Astrocyte of the spinal cord (primary cell): Measurements from ENCODE around the gene DAPL1.
"Not testable (repeated sequence)": the region's sequence is repeated elsewhere in the genome, so short reads cannot be mapped to it uniquely, and the experiment has no call there.

Experiments used
- DNase-seq: peaks from one replicate; pipeline ENCODE4 v3.0.0; 2011; ENCODE audit warnings: low read depth, low spot score
- H3K4me3 ChIP-seq: 2 replicates; pipeline ENCODE4 v1.5.1; 2011; ENCODE audit warnings: low read depth, mild to moderate bottlenecking, low read length, moderate library complexity
- CTCF ChIP-seq: IDR thresholded peaks from 2 replicates; pipeline ENCODE4 v1.5.1; 2012; ENCODE audit warnings: low read depth, mild to moderate bottlenecking, low read length, inconsistent platforms
- in situ Hi-C: cut with HindIII; loops from 2 replicates; pipeline ENCODE4 v1.10.0; 2017; ENCODE audit warnings: low sequenced_read_pairs

Gene DAPL1

GRCh38 chr2:158841850-158842249 lies 46.7 kb downstream of the DAPL1 start:
- in situ Hi-C loops, result no loop called here
- TF ChIP-seq CTCF, result no peak
- no peak overlapping the region for H3K4me3 ChIP-seq
- peak; percentile 52 for DNase-seq

GRCh38 chr2:158845444-158845843 lies 50.3 kb downstream of the DAPL1 start:
- TF ChIP-seq CTCF, result no peak
- no peak for DNase-seq
- in situ Hi-C loops, result no loop called here

GRCh38 chr2:158845859-158846258 lies 50.7 kb downstream of the DAPL1 start:
- peak; percentile 39 for DNase-seq
- in situ Hi-C loops, result no loop called here
- TF ChIP-seq CTCF, result no peak
- no peak overlapping the region for H3K4me3 ChIP-seq

More at GRCh38 chr2:158845444-158845843, 50.3 kb downstream of the DAPL1 start:
- H3K4me3 ChIP-seq, result no peak overlapping the region

GRCh38 chr2:158847526-158847925 lies 52.4 kb downstream of the DAPL1 start:
- H3K4me3 ChIP-seq, DNase-seq, in situ Hi-C loops: not testable (repeated sequence)

- H3K4me3 ChIP-seq, DNase-seq, in situ Hi-C loops: not testable (repeated sequence)
Observed at GRCh38 chr2:158848031-158848970, 53.2 kb downstream of the DAPL1 start.

- H3K4me3 ChIP-seq, DNase-seq, in situ Hi-C loops: not testable (repeated sequence)
Observed at GRCh38 chr2:158860179-158860578, 65.1 kb downstream of the DAPL1 start.

- H3K4me3 ChIP-seq, in situ Hi-C loops, DNase-seq: not testable (repeated sequence)
Observed at GRCh38 chr2:158861626-158862025, 66.5 kb downstream of the DAPL1 start.

- in situ Hi-C loops, DNase-seq, H3K4me3 ChIP-seq: not testable (repeated sequence)
Observed at GRCh38 chr2:158865469-158865868, 70.4 kb downstream of the DAPL1 start.
